ENCODE measurements around the gene TMEM53. TPM values are rescaled to one million over a fixed set of nuclear protein-coding genes. Genes with fewer than 3 reads are reported as not detected.

Gene TMEM53
- total RNA-seq, 1 donor from 2014 or later, result 4.6 TPM

GRCh38 chr1:44714944-44715571, 40.8 kb upstream of the TMEM53 start:
- ATAC-seq (ENCODE audit: low read depth), result peak; percentile 78
- no peak for DNase-seq
- Mint-ChIP-seq H3K36me3 (ENCODE audit: low read depth) (no peaks in the 10 kb centered on the region), H3K27me3 (no peaks in the 10 kb centered on the region), H3K27ac (peak overlapping the region; percentile 89), H3K4me1 (peaks cover 75% of the 10 kb centered on the region), H3K4me3 (peak overlapping the region; percentile 58), H3K9me3 (no peaks in the 10 kb centered on the region)
- intact Hi-C loops (cut with micrococcal nuclease), result loop anchor here (1.0 to 2.0 kb wide), 3 partner anchors 14 to 310 kb away; partner anchors contain the start of genes RNF220 and UROD
- TF ChIP-seq, protein P1, sequence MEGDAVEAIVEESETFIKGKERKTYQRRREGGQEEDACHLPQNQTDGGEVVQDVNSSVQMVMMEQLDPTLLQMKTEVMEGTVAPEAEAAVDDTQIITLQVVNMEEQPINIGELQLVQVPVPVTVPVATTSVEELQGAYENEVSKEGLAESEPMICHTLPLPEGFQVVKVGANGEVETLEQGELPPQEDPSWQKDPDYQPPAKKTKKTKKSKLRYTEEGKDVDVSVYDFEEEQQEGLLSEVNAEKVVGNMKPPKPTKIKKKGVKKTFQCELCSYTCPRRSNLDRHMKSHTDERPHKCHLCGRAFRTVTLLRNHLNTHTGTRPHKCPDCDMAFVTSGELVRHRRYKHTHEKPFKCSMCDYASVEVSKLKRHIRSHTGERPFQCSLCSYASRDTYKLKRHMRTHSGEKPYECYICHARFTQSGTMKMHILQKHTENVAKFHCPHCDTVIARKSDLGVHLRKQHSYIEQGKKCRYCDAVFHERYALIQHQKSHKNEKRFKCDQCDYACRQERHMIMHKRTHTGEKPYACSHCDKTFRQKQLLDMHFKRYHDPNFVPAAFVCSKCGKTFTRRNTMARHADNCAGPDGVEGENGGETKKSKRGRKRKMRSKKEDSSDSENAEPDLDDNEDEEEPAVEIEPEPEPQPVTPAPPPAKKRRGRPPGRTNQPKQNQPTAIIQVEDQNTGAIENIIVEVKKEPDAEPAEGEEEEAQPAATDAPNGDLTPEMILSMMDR (IDR thresholded peaks at IDR 0.05), result peak; percentile 72
- ChIA-PET CTCF (interaction anchor here (0.8 to 8.3 kb wide), 4 partner anchors 13 to 105 kb away, joined by 3 to 54 read pairs (median 4); partner anchors contain the start of gene RNU5D-1), POLR2A (interaction anchor here (0.7 to 9.8 kb wide), 8 partner anchors 8 to 297 kb away, joined by 3 to 181 read pairs (median 6); partner anchors contain the start of genes ARMH1, PLK3, RNU5D-1 and TMEM53)

GRCh38 chr1:44714532-44714931, 40.3 kb upstream of the TMEM53 start:
- Mint-ChIP-seq H3K27ac (peak overlapping the region; percentile 89), H3K4me3 (peak overlapping the region; percentile 58), H3K27me3 (no peaks in the 10 kb centered on the region), H3K36me3 (ENCODE audit: low read depth) (no peaks in the 10 kb centered on the region), H3K4me1 (peaks cover 71% of the 10 kb centered on the region), H3K9me3 (no peaks in the 10 kb centered on the region)
- POLR2A ChIA-PET, result interaction anchor here (0.7 to 9.8 kb wide), 10 partner anchors 9 to 298 kb away, joined by 3 to 181 read pairs (median 6); partner anchors contain the start of genes ARMH1, PLK3, RNU5D-1 and TMEM53
- DNase-seq, result no peak
- CTCF ChIA-PET, result interaction anchor here (0.6 to 8.3 kb wide), 6 partner anchors 14 to 1052 kb away, joined by 3 to 54 read pairs (median 3); partner anchors contain the start of gene RNU5D-1
- peak; percentile 47 for ATAC-seq (ENCODE audit: low read depth)
- intact Hi-C loops (cut with micrococcal nuclease), result loop anchor here (2.0 kb wide), 1 partner anchor 310 kb away; the partner anchor contains the start of gene RNF220
- TF ChIP-seq, protein P1 (IDR thresholded peaks at IDR 0.05), result no peak

GRCh38 chr1:44713321-44713781, 39.1 kb upstream of the TMEM53 start:
- Mint-ChIP-seq H3K4me3 (peak overlapping the region; percentile 63), H3K4me1 (peaks cover 70% of the 10 kb centered on the region), H3K27ac (peak overlapping the region; percentile 89), H3K9me3 (no peaks in the 10 kb centered on the region), H3K36me3 (ENCODE audit: low read depth) (no peaks in the 10 kb centered on the region), H3K27me3 (no peaks in the 10 kb centered on the region)
- no peak for DNase-seq
- peak; percentile 56 for ATAC-seq (ENCODE audit: low read depth)
- TF ChIP-seq, protein P1 (IDR thresholded peaks at IDR 0.05), result no peak
- ChIA-PET POLR2A (interaction anchor here (0.6 to 9.8 kb wide), 21 partner anchors 10 to 1692 kb away, joined by 3 to 181 read pairs (median 7); partner anchors contain the start of genes ARMH1, DYNLT4, HECTD3 and PLK3), CTCF (interaction anchor here (1.0 to 8.3 kb wide), 5 partner anchors 15 to 297 kb away, joined by 3 to 54 read pairs (median 4); partner anchors contain the start of genes HECTD3 and RNU5D-1)
- intact Hi-C loops (cut with micrococcal nuclease), result loop anchor here (1.0 to 2.0 kb wide), 2 partner anchors 8 to 15 kb away; no protein-coding TSS in a partner anchor

DNA sequence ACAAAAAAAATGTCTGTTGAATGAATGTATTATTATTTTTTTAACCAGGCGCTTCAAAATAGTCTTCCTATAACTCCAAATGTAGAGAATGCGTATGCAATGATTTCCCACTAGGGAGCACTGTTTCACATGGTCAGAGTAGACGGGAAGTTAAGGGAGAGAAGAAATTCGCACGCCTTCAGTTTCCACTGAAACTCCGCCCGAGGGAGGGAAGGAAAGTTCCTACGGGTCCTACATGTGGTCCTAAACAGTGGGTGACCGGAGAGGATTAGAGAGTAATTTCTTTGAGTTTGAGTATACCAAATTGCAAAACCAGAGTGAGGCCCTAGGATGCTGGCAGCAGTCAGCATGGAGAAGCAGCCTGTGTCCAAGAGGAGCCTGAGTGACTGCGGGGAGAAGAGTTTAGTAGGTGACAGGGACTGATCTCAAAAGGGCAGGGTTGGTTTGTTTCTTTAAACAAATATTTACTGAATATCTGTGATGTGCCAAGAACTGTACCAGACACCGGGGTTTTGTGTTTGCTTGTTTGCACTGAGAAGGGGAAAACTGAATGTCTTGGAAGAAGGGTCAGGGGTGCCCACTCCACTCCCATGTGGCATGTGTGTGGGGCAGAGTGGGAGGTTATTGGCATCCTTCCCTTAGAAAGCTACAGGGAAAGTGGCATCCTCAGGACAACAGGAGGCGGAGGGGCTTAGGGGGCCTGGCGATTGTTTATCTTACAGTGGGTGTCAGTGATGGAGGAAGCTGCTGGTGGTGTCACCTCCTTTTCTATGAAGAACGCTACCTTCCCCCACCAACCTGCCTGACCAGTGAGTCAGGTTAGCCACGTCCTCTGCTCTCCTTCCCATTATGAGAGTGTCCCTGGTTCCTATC, 33.9 kb upstream of the TMEM53 start:
- no peaks in the 10 kb centered on the region for H3K36me3 Mint-ChIP-seq (ENCODE audit: low read depth)
- H3K4me3 Mint-ChIP-seq, result peak overlapping the region; percentile 62
- ChIA-PET POLR2A (interaction anchor here (1.2 to 1.7 kb wide), 2 partner anchors 13 to 23 kb away, joined by 4 to 9 read pairs; partner anchors contain the start of gene RNU5D-1), CTCF (interaction anchor here (1.5 kb wide), 1 partner anchor 21 kb away, joined by 6 read pairs; no protein-coding TSS in a partner anchor)
- intact Hi-C loops (cut with micrococcal nuclease), result loop anchor here (1.0 kb wide), 1 partner anchor 13 kb away; no protein-coding TSS in a partner anchor
- peak overlapping the region; percentile 55 for H3K27ac Mint-ChIP-seq
- no peaks in the 10 kb centered on the region for H3K9me3 Mint-ChIP-seq
- H3K27me3 Mint-ChIP-seq, result no peaks in the 10 kb centered on the region
- TF ChIP-seq, protein P1 (IDR thresholded peaks at IDR 0.05), result no peak
- ATAC-seq (ENCODE audit: low read depth) (peak; percentile 79), DNase-seq (no peak)
- peaks cover 34% of the 10 kb centered on the region for H3K4me1 Mint-ChIP-seq
